Smooth muscle cell (in vitro differentiated cells): ENCODE data around the gene KIF19. TPM values are rescaled to one million over a fixed set of nuclear protein-coding genes. Genes with fewer than 3 reads are reported as not detected.

Experiments used
- DNase-seq: peaks from one replicate; lab custom pipeline; 2025; ENCODE audit not compliant: unreplicated experiment; lab: John Stamatoyannopoulos, UW
- H2AFZ ChIP-seq: fragments of 200-600 bp; sonication (generic); 2 replicates; pipeline ENCODE4 v1.6.0; 2016; ENCODE audit warnings: antibody characterized with exemption, low read depth, mild to moderate bottlenecking
- H3F3A ChIP-seq: fragments of 200-600 bp; sonication (generic); 2 replicates; pipeline ENCODE4 v1.6.0; 2017; ENCODE audit warnings: antibody characterized with exemption, low read depth
- H3K27ac ChIP-seq: fragments of 200-600 bp; sonication (generic); 2 replicates; pipeline ENCODE4 v1.5.1; 2016; ENCODE audit warnings: low read depth, mild to moderate bottlenecking
- H3K27me3 ChIP-seq: fragments of 200-600 bp; sonication (generic); 2 replicates; pipeline ENCODE4 v1.6.1; 2016; ENCODE audit warnings: low read depth, mild to moderate bottlenecking
- H3K36me3 ChIP-seq: fragments of 200-600 bp; sonication (generic); 2 replicates; pipeline ENCODE4 v1.5.1; 2016; ENCODE audit warnings: low read depth
- H3K4me1 ChIP-seq: fragments of 200-600 bp; sonication (generic); 2 replicates; pipeline ENCODE4 v1.5.1; 2016; ENCODE audit warnings: low read depth
- H3K4me2 ChIP-seq: fragments of 200-600 bp; sonication (generic); 2 replicates; pipeline ENCODE4 v1.6.0; 2016; ENCODE audit warnings: mild to moderate bottlenecking
- H3K4me3 ChIP-seq: fragments of 200-600 bp; sonication (generic); 2 replicates; pipeline ENCODE4 v1.5.1; 2016; ENCODE audit warnings: mild to moderate bottlenecking
- H3K79me2 ChIP-seq: fragments of 200-600 bp; sonication (generic); 2 replicates; pipeline ENCODE4 v1.6.0; 2016; ENCODE audit warnings: low read depth, mild to moderate bottlenecking
- H3K9ac ChIP-seq: fragments of 200-600 bp; sonication (generic); 2 replicates; pipeline ENCODE4 v1.6.0; 2016; ENCODE audit warnings: low read depth
- H3K9me3 ChIP-seq: fragments of 200-600 bp; sonication (generic); replicated peaks from 2 replicates; pipeline ENCODE4 v1.5.1; 2016; ENCODE audit warnings: low read depth
- H4K20me1 ChIP-seq: fragments of 200-600 bp; sonication (generic); 2 replicates; pipeline ENCODE4 v1.6.0; 2016; ENCODE audit warnings: low read depth
- WGBS: methylation state at CpG from one replicate; pipeline ENCODE4 v1.1.7; 2016; ENCODE audit warnings: low lambda C conversion rate; 5-methylcytosine and 5-hydroxymethylcytosine counted together
- polyA plus RNA-seq: library from polyadenylated mRNA; unstranded; fragments of >200 nt; fragmentation: Nextera tagmentation; extraction: Ambion mirVana; gene quantifications from 2 replicates; pipeline ENCODE4 v1.2.1, GENCODE V29; 2016
- total RNA-seq: library from RNA; depleted of rRNA; stranded (reverse); fragments of >200 nt; gene quantifications from 2 replicates; pipeline ENCODE4 v1.2.3, GENCODE V29; 2014
- TF ChIP-seq, protein P1 (sequence below): fragments of 200-600 bp; sonication (generic); IDR thresholded peaks from 2 replicates; pipeline ENCODE4 v1.5.1; 2017; ENCODE audit warnings: borderline replicate concordance, mild to moderate bottlenecking, antibody characterized with exemption; ENCODE audit not compliant: insufficient read depth, poor library complexity, severe bottlenecking

Gene KIF19
- total and polyA plus RNA-seq, 2 experiments from 2014 or later, result not detected

DNA sequence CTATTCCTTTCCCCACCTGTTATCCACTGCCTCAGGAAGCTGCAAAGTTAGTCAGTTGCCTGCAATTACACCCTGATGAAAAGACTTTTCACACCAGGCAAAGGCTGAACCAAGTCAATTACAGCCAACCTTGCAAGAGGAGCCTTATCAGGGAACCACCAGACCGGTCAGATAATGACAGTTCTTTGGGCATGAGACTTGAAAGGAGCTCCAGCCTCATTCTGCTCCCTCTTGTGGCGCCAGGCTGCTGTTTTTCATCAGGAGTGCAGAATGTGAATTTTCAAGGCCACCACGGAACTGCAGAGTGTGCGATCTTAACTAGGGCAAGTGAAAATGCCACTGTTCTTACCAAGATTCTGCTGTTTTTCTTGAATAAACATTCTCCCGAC is 29.5 kb upstream of the KIF19 start:
- peaks cover 7% of the 10 kb centered on the region for H3K27me3 ChIP-seq
- 7% methylated on average over 5 of the region's 5 CpGs for WGBS
- H3K79me2 ChIP-seq, result no peaks in the 10 kb centered on the region
- no peaks in the 10 kb centered on the region for H3K9me3 ChIP-seq
- peak overlapping the region; percentile 72 for H3K27ac ChIP-seq
- H4K20me1 ChIP-seq, result no peaks in the 10 kb centered on the region
- H3K36me3 ChIP-seq, result no peaks in the 10 kb centered on the region
- H3K4me2 ChIP-seq, result peak overlapping the region; percentile 71
- TF ChIP-seq, protein P1, sequence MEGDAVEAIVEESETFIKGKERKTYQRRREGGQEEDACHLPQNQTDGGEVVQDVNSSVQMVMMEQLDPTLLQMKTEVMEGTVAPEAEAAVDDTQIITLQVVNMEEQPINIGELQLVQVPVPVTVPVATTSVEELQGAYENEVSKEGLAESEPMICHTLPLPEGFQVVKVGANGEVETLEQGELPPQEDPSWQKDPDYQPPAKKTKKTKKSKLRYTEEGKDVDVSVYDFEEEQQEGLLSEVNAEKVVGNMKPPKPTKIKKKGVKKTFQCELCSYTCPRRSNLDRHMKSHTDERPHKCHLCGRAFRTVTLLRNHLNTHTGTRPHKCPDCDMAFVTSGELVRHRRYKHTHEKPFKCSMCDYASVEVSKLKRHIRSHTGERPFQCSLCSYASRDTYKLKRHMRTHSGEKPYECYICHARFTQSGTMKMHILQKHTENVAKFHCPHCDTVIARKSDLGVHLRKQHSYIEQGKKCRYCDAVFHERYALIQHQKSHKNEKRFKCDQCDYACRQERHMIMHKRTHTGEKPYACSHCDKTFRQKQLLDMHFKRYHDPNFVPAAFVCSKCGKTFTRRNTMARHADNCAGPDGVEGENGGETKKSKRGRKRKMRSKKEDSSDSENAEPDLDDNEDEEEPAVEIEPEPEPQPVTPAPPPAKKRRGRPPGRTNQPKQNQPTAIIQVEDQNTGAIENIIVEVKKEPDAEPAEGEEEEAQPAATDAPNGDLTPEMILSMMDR, result peak; percentile 51
- no peak overlapping the region for H2AFZ ChIP-seq
- no peak overlapping the region for H3K4me3 ChIP-seq
- H3K9ac ChIP-seq, result no peak overlapping the region
- peak; percentile 7 for DNase-seq
- no peaks in the 10 kb centered on the region for H3F3A ChIP-seq
- H3K4me1 ChIP-seq, result peaks cover 4% of the 10 kb centered on the region

DNA sequence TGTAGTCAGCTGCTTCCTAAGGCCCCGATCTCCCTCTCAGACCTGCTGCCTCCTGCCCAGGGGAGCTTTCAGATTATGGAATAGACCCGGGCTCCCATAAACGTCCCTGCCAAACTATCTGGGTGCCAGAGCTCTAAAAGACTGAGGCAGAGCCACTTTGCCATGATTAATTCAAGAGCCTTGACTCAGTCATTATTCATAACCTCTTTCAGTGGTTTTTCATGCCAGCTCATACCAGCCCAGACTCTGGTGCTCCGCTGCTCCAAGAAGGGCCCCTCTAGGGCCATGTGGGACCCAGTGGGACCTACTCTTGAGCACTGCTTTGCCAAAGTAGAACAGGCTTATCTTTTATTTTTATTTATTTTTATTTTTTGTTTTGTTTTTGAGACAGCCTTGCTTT is 28.1 kb upstream of the KIF19 start:
- DNase-seq, result no peak
- Histone ChIP-seq H3K4me3 (no peak overlapping the region), H3K9ac (no peak overlapping the region), H3K4me1 (peaks cover 4% of the 10 kb centered on the region), H3K79me2 (no peaks in the 10 kb centered on the region), H3F3A (no peaks in the 10 kb centered on the region), H3K4me2 (no peak overlapping the region), H2AFZ (no peak overlapping the region), H3K36me3 (no peaks in the 10 kb centered on the region), H4K20me1 (no peaks in the 10 kb centered on the region), H3K9me3 (no peaks in the 10 kb centered on the region), H3K27ac (no peak overlapping the region), H3K27me3 (peaks cover 7% of the 10 kb centered on the region)
- 60% methylated on average over 4 of the region's 4 CpGs for WGBS
- TF ChIP-seq, protein P1, result no peak

DNA sequence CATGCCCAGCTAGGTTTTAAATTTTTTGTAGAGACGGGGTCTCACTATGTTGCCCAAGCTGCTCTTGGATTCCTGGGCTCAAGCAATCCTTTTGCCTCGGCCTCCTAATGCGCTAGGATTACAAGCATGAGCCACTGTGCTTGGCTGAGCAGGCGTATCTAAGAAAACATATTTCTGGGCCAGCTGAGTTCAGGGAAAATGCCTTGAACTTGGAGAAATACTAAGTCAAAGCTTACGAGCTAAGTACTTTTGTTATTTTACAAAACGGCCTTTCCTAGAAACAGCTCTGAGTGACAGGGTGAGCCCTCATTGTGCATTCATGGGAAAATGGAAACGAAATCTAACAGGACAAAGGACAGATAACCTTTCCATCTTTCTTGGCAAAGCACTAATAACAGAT is 27.2 kb upstream of the KIF19 start:
- no peaks in the 10 kb centered on the region for H4K20me1 ChIP-seq
- no peak overlapping the region for H3K4me2 ChIP-seq
- no peak overlapping the region for H2AFZ ChIP-seq
- TF ChIP-seq, protein P1, result no peak
- no peaks in the 10 kb centered on the region for H3K36me3 ChIP-seq
- H3F3A ChIP-seq, result no peaks in the 10 kb centered on the region
- 63% methylated on average over 7 of the region's 7 CpGs for WGBS
- H3K9ac ChIP-seq, result no peak overlapping the region
- peaks cover 4% of the 10 kb centered on the region for H3K4me1 ChIP-seq
- peaks cover 7% of the 10 kb centered on the region for H3K27me3 ChIP-seq
- no peak overlapping the region for H3K4me3 ChIP-seq
- no peaks in the 10 kb centered on the region for H3K79me2 ChIP-seq
- no peak overlapping the region for H3K27ac ChIP-seq
- DNase-seq, result no peak
- H3K9me3 ChIP-seq, result no peaks in the 10 kb centered on the region

DNA sequence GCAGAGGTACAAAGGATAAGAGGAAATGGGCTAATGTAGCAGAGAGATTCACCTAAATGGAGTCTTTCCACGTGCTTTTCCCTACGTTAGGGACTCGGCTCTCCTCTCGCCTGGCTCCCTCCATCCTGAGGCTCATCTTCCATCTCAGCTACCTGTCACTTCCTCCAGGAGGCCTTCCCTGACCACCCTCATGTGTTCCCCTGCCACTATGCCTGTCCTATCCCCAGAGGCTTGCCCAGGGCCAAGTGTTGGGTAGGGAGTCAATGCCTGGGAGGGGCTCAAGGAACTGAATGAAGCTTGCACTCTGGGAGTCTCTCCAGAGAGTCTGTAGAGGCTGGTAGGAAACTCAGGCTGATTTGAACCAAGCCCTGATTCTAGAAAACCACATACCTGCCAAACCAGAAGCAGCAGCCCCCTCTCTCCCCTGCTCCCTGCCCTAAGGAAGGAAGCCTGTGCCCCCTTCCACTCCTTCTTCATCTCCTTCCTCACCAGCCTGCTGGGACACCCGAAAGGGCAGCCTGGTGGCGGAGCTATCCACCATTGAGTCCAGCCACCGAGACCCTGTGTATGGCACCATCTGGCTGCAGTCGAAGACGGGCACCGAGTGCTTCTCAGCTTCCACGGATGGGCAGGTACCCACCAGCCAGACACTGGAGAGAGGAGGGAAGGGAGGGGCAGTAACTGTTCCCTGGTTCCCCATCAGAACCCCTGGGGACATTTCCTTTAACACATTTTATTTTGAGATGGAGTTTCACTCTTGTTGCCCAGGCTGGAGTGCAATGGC is 26.6 kb upstream of the KIF19 start:
- 87% methylated on average over 11 of the region's 11 CpGs for WGBS
- Histone ChIP-seq H3K4me1 (peaks cover 4% of the 10 kb centered on the region), H2AFZ (no peak overlapping the region), H3K9me3 (no peaks in the 10 kb centered on the region), H3K27ac (no peak overlapping the region), H3K27me3 (peaks cover 7% of the 10 kb centered on the region), H3F3A (no peaks in the 10 kb centered on the region), H3K79me2 (no peaks in the 10 kb centered on the region), H4K20me1 (no peaks in the 10 kb centered on the region), H3K36me3 (no peaks in the 10 kb centered on the region), H3K4me3 (no peak overlapping the region), H3K4me2 (no peak overlapping the region), H3K9ac (no peak overlapping the region)
- no peak for DNase-seq
- TF ChIP-seq, protein P1, result no peak
